ENCODE measurements around the gene REV1.

The REV1 gene

DNA sequence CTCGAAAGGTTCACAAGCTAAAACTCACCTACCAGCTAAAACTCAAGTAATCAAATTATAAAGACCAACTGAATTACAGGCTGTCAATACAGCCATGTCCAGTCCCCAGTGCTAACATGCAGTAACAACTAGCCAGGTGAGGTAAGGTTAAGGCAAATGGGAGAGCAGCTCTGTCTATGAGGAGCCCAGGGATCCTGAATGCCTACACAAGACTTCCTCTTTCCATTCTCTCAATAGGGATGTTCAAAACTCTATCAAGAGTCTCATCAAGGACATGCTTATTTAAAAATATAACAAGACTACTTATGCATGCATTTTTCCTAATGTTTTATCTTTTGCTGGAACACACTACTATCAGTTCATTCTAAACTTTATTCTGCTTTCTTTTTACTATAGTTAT is 20.4 kb downstream of the REV1 start (continued):
- TF ChIP-seq ZNF565 (CRISPR knock-in tag; conservative IDR thresholded peaks at IDR 0.05; ENCODE audit: low read depth), result no peak
- TF ChIP-seq ISL1 (CRISPR knock-in tag; IDR thresholded peaks at IDR 0.05), result no peak
- no peak for TF ChIP-seq ZC3H10 (CRISPR knock-in tag; IDR thresholded peaks at IDR 0.05)
- no peak for TF ChIP-seq PPARA (CRISPR knock-in tag; IDR thresholded peaks at IDR 0.05; ENCODE audit: borderline replicate concordance)
- TF ChIP-seq ZNF8 (CRISPR knock-in tag; IDR thresholded peaks at IDR 0.05), result no peak
- TF ChIP-seq, protein P1, sequence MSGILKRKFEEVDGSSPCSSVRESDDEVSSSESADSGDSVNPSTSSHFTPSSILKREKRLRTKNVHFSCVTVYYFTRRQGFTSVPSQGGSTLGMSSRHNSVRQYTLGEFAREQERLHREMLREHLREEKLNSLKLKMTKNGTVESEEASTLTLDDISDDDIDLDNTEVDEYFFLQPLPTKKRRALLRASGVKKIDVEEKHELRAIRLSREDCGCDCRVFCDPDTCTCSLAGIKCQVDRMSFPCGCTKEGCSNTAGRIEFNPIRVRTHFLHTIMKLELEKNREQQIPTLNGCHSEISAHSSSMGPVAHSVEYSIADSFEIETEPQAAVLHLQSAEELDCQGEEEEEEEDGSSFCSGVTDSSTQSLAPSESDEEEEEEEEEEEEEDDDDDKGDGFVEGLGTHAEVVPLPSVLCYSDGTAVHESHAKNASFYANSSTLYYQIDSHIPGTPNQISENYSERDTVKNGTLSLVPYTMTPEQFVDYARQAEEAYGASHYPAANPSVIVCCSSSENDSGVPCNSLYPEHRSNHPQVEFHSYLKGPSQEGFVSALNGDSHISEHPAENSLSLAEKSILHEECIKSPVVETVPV (CRISPR knock-in tag; IDR thresholded peaks at IDR 0.05), result no peak
- TF ChIP-seq ZFP30 (CRISPR knock-in tag; IDR thresholded peaks at IDR 0.05), result no peak
- no peak for TF ChIP-seq TCF4 (CRISPR knock-in tag; IDR thresholded peaks at IDR 0.05; ENCODE audit: borderline replicate concordance)
- no peak for TF ChIP-seq TOX (CRISPR knock-in tag; IDR thresholded peaks at IDR 0.05; ENCODE audit: borderline replicate concordance)

GRCh38 chr2:99468155-99468554 is 21.7 kb downstream of the REV1 start:
- TF ChIP-seq ZC3H10 (CRISPR knock-in tag; IDR thresholded peaks at IDR 0.05) (no peak), ZNF565 (CRISPR knock-in tag; conservative IDR thresholded peaks at IDR 0.05; ENCODE audit: low read depth) (no peak), ISL1 (CRISPR knock-in tag; IDR thresholded peaks at IDR 0.05) (no peak), ZFP30 (CRISPR knock-in tag; IDR thresholded peaks at IDR 0.05) (no peak), TOX (CRISPR knock-in tag; IDR thresholded peaks at IDR 0.05; ENCODE audit: borderline replicate concordance) (no peak), CSDC2 (CRISPR knock-in tag; IDR thresholded peaks at IDR 0.05) (no peak), OSR1 (CRISPR knock-in tag; IDR thresholded peaks at IDR 0.05) (no peak), PPARA (CRISPR knock-in tag; IDR thresholded peaks at IDR 0.05; ENCODE audit: borderline replicate concordance) (no peak), GLIS3 (CRISPR knock-in tag; IDR thresholded peaks at IDR 0.05) (no peak), RARB (CRISPR knock-in tag; IDR thresholded peaks at IDR 0.05) (no peak), ZNF70 (CRISPR knock-in tag; IDR thresholded peaks at IDR 0.05) (no peak), ESRRG (CRISPR knock-in tag; IDR thresholded peaks at IDR 0.05) (no peak), ZNF8 (CRISPR knock-in tag; IDR thresholded peaks at IDR 0.05) (no peak), TSHZ2 (CRISPR knock-in tag; IDR thresholded peaks at IDR 0.05) (no peak), BACH2 (CRISPR knock-in tag; IDR thresholded peaks at IDR 0.05; ENCODE audit: borderline replicate concordance) (no peak)
- TF ChIP-seq, protein P2, sequence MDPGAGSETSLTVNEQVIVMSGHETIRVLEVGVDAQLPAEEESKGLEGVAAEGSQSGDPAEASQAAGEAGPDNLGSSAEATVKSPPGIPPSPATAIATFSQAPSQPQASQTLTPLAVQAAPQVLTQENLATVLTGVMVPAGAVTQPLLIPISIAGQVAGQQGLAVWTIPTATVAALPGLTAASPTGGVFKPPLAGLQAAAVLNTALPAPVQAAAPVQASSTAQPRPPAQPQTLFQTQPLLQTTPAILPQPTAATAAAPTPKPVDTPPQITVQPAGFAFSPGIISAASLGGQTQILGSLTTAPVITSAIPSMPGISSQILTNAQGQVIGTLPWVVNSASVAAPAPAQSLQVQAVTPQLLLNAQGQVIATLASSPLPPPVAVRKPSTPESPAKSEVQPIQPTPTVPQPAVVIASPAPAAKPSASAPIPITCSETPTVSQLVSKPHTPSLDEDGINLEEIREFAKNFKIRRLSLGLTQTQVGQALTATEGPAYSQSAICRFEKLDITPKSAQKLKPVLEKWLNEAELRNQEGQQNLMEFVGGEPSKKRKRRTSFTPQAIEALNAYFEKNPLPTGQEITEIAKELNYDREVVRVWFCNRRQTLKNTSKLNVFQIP (CRISPR knock-in tag; IDR thresholded peaks at IDR 0.05; ENCODE audit: borderline replicate concordance, low read depth), result no peak
- TF ChIP-seq, protein P1 (CRISPR knock-in tag; IDR thresholded peaks at IDR 0.05), result no peak
- no peak for ATAC-seq

DNA sequence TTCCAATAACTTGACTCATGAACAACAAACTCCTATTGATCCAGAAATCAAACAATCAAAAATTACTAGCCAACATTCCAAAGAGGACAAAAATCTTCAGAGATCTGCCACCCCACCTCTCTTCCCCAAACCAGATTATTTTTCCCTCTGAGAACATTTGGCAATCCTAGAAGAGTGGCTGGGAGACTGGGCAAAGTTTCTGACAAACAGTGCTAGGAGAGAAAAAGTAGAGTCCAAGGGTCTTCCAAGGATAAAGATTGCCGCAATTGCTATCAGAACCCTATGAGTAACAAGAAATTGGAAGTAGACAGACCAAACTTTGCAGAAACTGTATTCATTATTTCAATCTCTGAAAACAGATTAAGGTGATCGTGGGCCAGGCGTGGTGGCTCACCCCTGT is 22.4 kb downstream of the REV1 start:
- ATAC-seq, result no peak
- TF ChIP-seq TOX (CRISPR knock-in tag; IDR thresholded peaks at IDR 0.05; ENCODE audit: borderline replicate concordance) (no peak), ZFP30 (CRISPR knock-in tag; IDR thresholded peaks at IDR 0.05) (no peak), RARB (CRISPR knock-in tag; IDR thresholded peaks at IDR 0.05) (no peak), ZNF565 (CRISPR knock-in tag; conservative IDR thresholded peaks at IDR 0.05; ENCODE audit: low read depth) (no peak), ISL1 (CRISPR knock-in tag; IDR thresholded peaks at IDR 0.05) (no peak)

- TF ChIP-seq, protein P2 (CRISPR knock-in tag; IDR thresholded peaks at IDR 0.05; ENCODE audit: borderline replicate concordance, low read depth), result no peak
These were observed 27.9 kb downstream of the REV1 start for GRCh38 chr2:99461828-99462483.

More at GRCh38 chr2:99461828-99462483, 27.9 kb downstream of the REV1 start:
- no peak for ATAC-seq
